Measurements from ENCODE around the gene KRT15. TPM values are rescaled to one million over a fixed set of nuclear protein-coding genes. Genes with fewer than 3 reads are reported as not detected.

The KRT15 gene
- polyA plus RNA-seq (2012; rRNA removed): 16.9 and 17.0 TPM in 2 replicates
- polyA plus RNA-seq (2012; cell fraction: cytosol; rRNA removed): 9.7 and 12.7 TPM in 2 replicates
- polyA plus RNA-seq (2012; cell fraction: nucleus; rRNA removed): 33.8 and 36.0 TPM in 2 replicates

- no peak within 1 kb of the TSS for H3K9ac ChIP-seq
- TF ChIP-seq, protein P1, sequence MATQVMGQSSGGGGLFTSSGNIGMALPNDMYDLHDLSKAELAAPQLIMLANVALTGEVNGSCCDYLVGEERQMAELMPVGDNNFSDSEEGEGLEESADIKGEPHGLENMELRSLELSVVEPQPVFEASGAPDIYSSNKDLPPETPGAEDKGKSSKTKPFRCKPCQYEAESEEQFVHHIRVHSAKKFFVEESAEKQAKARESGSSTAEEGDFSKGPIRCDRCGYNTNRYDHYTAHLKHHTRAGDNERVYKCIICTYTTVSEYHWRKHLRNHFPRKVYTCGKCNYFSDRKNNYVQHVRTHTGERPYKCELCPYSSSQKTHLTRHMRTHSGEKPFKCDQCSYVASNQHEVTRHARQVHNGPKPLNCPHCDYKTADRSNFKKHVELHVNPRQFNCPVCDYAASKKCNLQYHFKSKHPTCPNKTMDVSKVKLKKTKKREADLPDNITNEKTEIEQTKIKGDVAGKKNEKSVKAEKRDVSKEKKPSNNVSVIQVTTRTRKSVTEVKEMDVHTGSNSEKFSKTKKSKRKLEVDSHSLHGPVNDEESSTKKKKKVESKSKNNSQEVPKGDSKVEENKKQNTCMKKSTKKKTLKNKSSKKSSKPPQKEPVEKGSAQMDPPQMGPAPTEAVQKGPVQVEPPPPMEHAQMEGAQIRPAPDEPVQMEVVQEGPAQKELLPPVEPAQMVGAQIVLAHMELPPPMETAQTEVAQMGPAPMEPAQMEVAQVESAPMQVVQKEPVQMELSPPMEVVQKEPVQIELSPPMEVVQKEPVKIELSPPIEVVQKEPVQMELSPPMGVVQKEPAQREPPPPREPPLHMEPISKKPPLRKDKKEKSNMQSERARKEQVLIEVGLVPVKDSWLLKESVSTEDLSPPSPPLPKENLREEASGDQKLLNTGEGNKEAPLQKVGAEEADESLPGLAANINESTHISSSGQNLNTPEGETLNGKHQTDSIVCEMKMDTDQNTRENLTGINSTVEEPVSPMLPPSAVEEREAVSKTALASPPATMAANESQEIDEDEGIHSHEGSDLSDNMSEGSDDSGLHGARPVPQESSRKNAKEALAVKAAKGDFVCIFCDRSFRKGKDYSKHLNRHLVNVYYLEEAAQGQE (IDR thresholded peaks at IDR 0.05; ENCODE audit: low read depth, low read length): no peak
- TF ChIP-seq, protein P2, sequence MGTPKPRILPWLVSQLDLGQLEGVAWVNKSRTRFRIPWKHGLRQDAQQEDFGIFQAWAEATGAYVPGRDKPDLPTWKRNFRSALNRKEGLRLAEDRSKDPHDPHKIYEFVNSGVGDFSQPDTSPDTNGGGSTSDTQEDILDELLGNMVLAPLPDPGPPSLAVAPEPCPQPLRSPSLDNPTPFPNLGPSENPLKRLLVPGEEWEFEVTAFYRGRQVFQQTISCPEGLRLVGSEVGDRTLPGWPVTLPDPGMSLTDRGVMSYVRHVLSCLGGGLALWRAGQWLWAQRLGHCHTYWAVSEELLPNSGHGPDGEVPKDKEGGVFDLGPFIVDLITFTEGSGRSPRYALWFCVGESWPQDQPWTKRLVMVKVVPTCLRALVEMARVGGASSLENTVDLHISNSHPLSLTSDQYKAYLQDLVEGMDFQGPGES (IDR thresholded peaks at IDR 0.05; ENCODE audit: low read depth, low read length): no peak
- TF ChIP-seq SMC3 (IDR thresholded peaks at IDR 0.05; ENCODE audit: low read depth, low read length): peak; percentile 24; the same call in 1 of the 2 replicates
- no peak for TF ChIP-seq MXI1 (IDR thresholded peaks at IDR 0.05; ENCODE audit: low read depth, low read length)
- peak; percentile 28 for TF ChIP-seq RAD21 (IDR thresholded peaks at IDR 0.05; ENCODE audit: low read length)
- no peak for TF ChIP-seq RXRA (IDR thresholded peaks at IDR 0.05; ENCODE audit: borderline replicate concordance, low read depth)
- TF ChIP-seq SIN3A (IDR thresholded peaks at IDR 0.05; ENCODE audit: borderline replicate concordance, low read depth, low read length): no peak
- 87% methylated on average over 7 of the region's 8 CpGs for WGBS (ENCODE audit: low lambda C conversion rate)
- no peaks in the 10 kb centered on the region for H3K79me2 ChIP-seq (ENCODE audit: insufficient read depth)
- H3F3A ChIP-seq (replicated peaks; ENCODE audit: insufficient read depth): peaks cover 2% of the 10 kb centered on the region
- H3K9me3 ChIP-seq: no peaks in the 10 kb centered on the region
- H4K20me1 ChIP-seq (ENCODE audit: insufficient read depth): no peaks in the 10 kb centered on the region
- H3K36me3 ChIP-seq (replicated peaks in 1 of 2; ENCODE audit: control insufficient read depth in 1 of 2, insufficient read depth in 2 of 2, low read length in 1 of 2): no peaks in the 10 kb centered on the region
- no peak within 1 kb of the TSS for H2AFZ ChIP-seq (ENCODE audit: low read depth)
- H3K9me2 ChIP-seq: no peaks in the 10 kb centered on the region
- DNase-seq: no peak
- H3K27me3 ChIP-seq (ENCODE audit: insufficient read depth): no peaks in the 10 kb centered on the region
- peaks cover 34 to 48% of the 10 kb centered on the region in 2 experiments for H3K4me1 ChIP-seq (ENCODE audit: control insufficient read depth in 1 of 2, insufficient read depth in 2 of 2, low read depth in 1 of 2, low read length in 1 of 2)
- CTCF ChIA-PET: interaction anchor here (0.7 to 6.1 kb wide), 8 partner anchors 9 to 144 kb away, joined by 3 to 124 read pairs (median 4); no protein-coding TSS in a partner anchor
- H3K4me3 ChIP-seq (ENCODE audit: low read depth in 2 of 2, low read length in 1 of 2): no peak within 1 kb of the TSS
- H3K27ac ChIP-seq (ENCODE audit: low read depth in 2 of 2, low read length in 1 of 2): peak within 1 kb of the TSS in 1 of 2 experiments; percentile 14; a peak in 2 of 4 replicates
- POLR2A ChIA-PET: interaction anchor here (1.3 to 3.3 kb wide), 2 partner anchors 11 to 29 kb away, joined by 5 to 30 read pairs; no protein-coding TSS in a partner anchor
- no peak within 1 kb of the TSS for H3K4me2 ChIP-seq
These were observed at the start of gene KRT15 for GRCh38 chr17:41518789-41519449. KRT15 (minus strand) TSS chr17:41518890; CDS start chr17:41518827, 63 bp downstream.

- Histone ChIP-seq H3F3A (replicated peaks; ENCODE audit: insufficient read depth) (no peaks in the 10 kb centered on the region), H3K36me3 (replicated peaks in 1 of 2; ENCODE audit: control insufficient read depth in 1 of 2, insufficient read depth in 2 of 2, low read length in 1 of 2) (no peaks in the 10 kb centered on the region), H3K27ac (ENCODE audit: low read depth in 2 of 2, low read length in 1 of 2) (no peak overlapping the region), H3K9me2 (no peaks in the 10 kb centered on the region), H3K9ac (no peak overlapping the region), H4K20me1 (ENCODE audit: insufficient read depth) (no peaks in the 10 kb centered on the region), H3K27me3 (ENCODE audit: insufficient read depth) (peaks cover 35% of the 10 kb centered on the region; the same call in 1 of the 2 replicates), H3K4me3 (ENCODE audit: low read depth in 2 of 2, low read length in 1 of 2) (no peak overlapping the region), H3K4me2 (no peak overlapping the region), H3K79me2 (ENCODE audit: insufficient read depth) (no peaks in the 10 kb centered on the region), H2AFZ (ENCODE audit: low read depth) (no peak overlapping the region), H3K9me3 (no peaks in the 10 kb centered on the region), H3K4me1 (ENCODE audit: control insufficient read depth in 1 of 2, insufficient read depth in 2 of 2, low read depth in 1 of 2, low read length in 1 of 2) (no peaks in the 10 kb centered on the region)
- ChIA-PET CTCF (interaction anchor here (2.7 to 9.0 kb wide), 4 partner anchors 12 to 96 kb away, joined by 18 to 62 read pairs (median 40); no protein-coding TSS in a partner anchor), POLR2A (no interaction called here)
- DNase-seq: no peak
- WGBS (ENCODE audit: low lambda C conversion rate): 67% methylated on average over 6 of the region's 6 CpGs
- no peak for TF ChIP-seq CHD2 (IDR thresholded peaks at IDR 0.05; ENCODE audit: low read length, partially characterized antibody)
- no peak for TF ChIP-seq MXI1 (IDR thresholded peaks at IDR 0.05; ENCODE audit: low read depth, low read length)
- no peak for TF ChIP-seq TEAD4 (IDR thresholded peaks at IDR 0.05; ENCODE audit: borderline replicate concordance, insufficient read depth)
- no peak for TF ChIP-seq SIN3A (IDR thresholded peaks at IDR 0.05; ENCODE audit: borderline replicate concordance, low read depth, low read length)
- no peak for TF ChIP-seq YY1 (IDR thresholded peaks at IDR 0.05; ENCODE audit: low read depth)
- TF ChIP-seq, protein P2 (IDR thresholded peaks at IDR 0.05; ENCODE audit: low read depth, low read length): no peak
- no peak for TF ChIP-seq FOXJ3 (CRISPR knock-in tag; IDR thresholded peaks at IDR 0.05)
- no peak for TF ChIP-seq TAF1 (IDR thresholded peaks at IDR 0.05; ENCODE audit: borderline replicate concordance, low read depth, low read length)
- no peak for TF ChIP-seq RCOR1 (IDR thresholded peaks at IDR 0.05; ENCODE audit: low read length)
- no peak for TF ChIP-seq ZBTB33 (IDR thresholded peaks at IDR 0.05; ENCODE audit: borderline replicate concordance, low read depth)
These were observed 48.6 kb upstream of the KRT15 start for GRCh38 chr17:41567317-41567716.

All from SK-N-SH (cell line).